A673 (cell line): Measurements from ENCODE around the gene DGKQ. TPM values are rescaled to one million over a fixed set of nuclear protein-coding genes. Genes with fewer than 3 reads are reported as not detected.

ENCODE experiments used
- BruUV-seq: library from RNA; stranded (reverse); fragments of 400-500 nt; replicated peaks from 2 replicates; lab custom pipeline; 2021; lab: Mats Ljungman, UMichigan
- CTCF ChIA-PET: fragments of 300-600 bp; sonication (Branson Sonifier 250); formaldehyde crosslinking; loops from one replicate; lab custom pipeline; 2022; ENCODE audit warnings: antibody characterized with exemption; lab: Charles Lee
- POLR2A ChIA-PET: fragments of 300-600 bp; sonication (Branson Sonifier 250); formaldehyde crosslinking; loops from one replicate; lab custom pipeline; 2022; ENCODE audit warnings: antibody characterized with exemption; ENCODE audit not compliant: low non-redundant PET; lab: Charles Lee
- DNase-seq: peaks from one replicate; pipeline ENCODE4 v3.0.0-alpha.2; 2015; ENCODE audit warnings: low spot score
- H3K27ac ChIP-seq: fragments of 200-600 bp; sonication (generic); 2 replicates; pipeline ENCODE4 v1.5.1; 2016; ENCODE audit warnings: mixed run types, low read depth, mild to moderate bottlenecking, mixed read lengths, antibody characterized with exemption, low read length; ENCODE audit not compliant: poor library complexity, severe bottlenecking
- H3K27me3 ChIP-seq: fragments of 200-600 bp; sonication (generic); replicated peaks from 2 replicates; pipeline ENCODE4 v1.6.1; 2017; ENCODE audit warnings: mixed run types, low read depth, mild to moderate bottlenecking, mixed read lengths, antibody characterized with exemption, low read length; ENCODE audit not compliant: insufficient read depth, poor library complexity
- H3K36me3 ChIP-seq: fragments of 200-600 bp; sonication (generic); 2 replicates; pipeline ENCODE4 v1.6.1; 2016; ENCODE audit warnings: mixed run types, mild to moderate bottlenecking, mixed read lengths, antibody characterized with exemption, low read length; ENCODE audit not compliant: insufficient read depth, poor library complexity, severe bottlenecking
- H3K4me1 ChIP-seq: fragments of 200-600 bp; sonication (generic); 2 replicates; pipeline ENCODE4 v1.6.1; 2017; ENCODE audit warnings: mixed run types, mild to moderate bottlenecking, mixed read lengths, antibody characterized with exemption, low read length; ENCODE audit not compliant: insufficient read depth, poor library complexity, severe bottlenecking
- H3K4me3 ChIP-seq: fragments of 200-600 bp; sonication (generic); 2 replicates; pipeline ENCODE4 v1.5.1; 2016; ENCODE audit warnings: low read depth, mixed run types, mild to moderate bottlenecking, mixed read lengths, low read length; ENCODE audit not compliant: poor library complexity, severe bottlenecking
- H3K9me3 ChIP-seq: fragments of 200-600 bp; sonication (generic); 2 replicates; pipeline ENCODE4 v1.6.1; 2016; ENCODE audit warnings: mixed run types, low read depth, mild to moderate bottlenecking, mixed read lengths, antibody characterized with exemption, low read length; ENCODE audit not compliant: poor library complexity, severe bottlenecking
- EZH2 ChIP-seq: fragments of 200-600 bp; sonication (generic); IDR thresholded peaks from 2 replicates; pipeline ENCODE4 v1.6.1; 2017; ENCODE audit warnings: borderline replicate concordance, low read depth, mild to moderate bottlenecking, mixed read lengths, antibody characterized with exemption, low read length; ENCODE audit not compliant: poor library complexity, severe bottlenecking
- intact Hi-C: fragments of 100-400 bp; cut with micrococcal nuclease; formaldehyde crosslinking; loops from one replicate; pipeline ENCODE4 v1.10.0; 2022; ENCODE audit not compliant: unreplicated experiment
- total RNA-seq: library from RNA; stranded (reverse); gene quantifications from 2 replicates; pipeline ENCODE4 v1.2.3, GENCODE V29; 2021
- TF ChIP-seq, protein P1 (sequence below): fragments of 300-800, 200-600 bp; sonication (generic); conservative IDR thresholded peaks from 2 replicates; pipeline ENCODE4 v1.5.1; 2017; ENCODE audit warnings: low read depth, mild to moderate bottlenecking, antibody characterized with exemption, low read length, moderate library complexity, mixed read lengths

DGKQ gene
- total RNA-seq, 1 experiment from 2014 or later: 8.8 TPM

DNA sequence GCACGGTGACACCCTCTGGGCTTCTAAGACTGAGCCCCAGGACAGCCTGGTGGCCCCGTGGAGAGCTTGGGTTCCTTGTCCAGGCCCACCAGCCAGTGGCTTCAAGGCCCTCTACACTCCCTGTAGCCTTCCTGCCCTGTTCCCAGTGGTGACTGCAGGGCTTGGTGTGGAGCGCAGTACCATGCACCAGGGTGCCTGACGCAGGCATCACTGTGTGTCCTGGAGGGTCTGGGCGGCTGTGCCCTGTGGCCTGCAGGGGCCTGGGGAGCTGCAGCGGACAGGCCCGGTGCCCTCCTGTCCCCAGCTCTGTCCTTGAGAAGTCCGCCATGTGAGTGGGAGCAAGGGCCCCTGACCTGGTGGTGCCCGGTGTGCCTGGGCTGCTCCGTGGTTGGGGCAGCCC, 42.4 kb upstream of the DGKQ start:
- Histone ChIP-seq H3K4me3 (no peak overlapping the region), H3K9me3 (no peaks in the 10 kb centered on the region), H3K27ac (no peak overlapping the region), H3K27me3 (no peaks in the 10 kb centered on the region), H3K4me1 (peaks cover 11% of the 10 kb centered on the region), H3K36me3 (no peaks in the 10 kb centered on the region)
- BruUV-seq: no TSS peak
- POLR2A ChIA-PET: no interaction called here
- CTCF ChIA-PET: no interaction called here
- no peak for DNase-seq
- TF ChIP-seq, protein P1, sequence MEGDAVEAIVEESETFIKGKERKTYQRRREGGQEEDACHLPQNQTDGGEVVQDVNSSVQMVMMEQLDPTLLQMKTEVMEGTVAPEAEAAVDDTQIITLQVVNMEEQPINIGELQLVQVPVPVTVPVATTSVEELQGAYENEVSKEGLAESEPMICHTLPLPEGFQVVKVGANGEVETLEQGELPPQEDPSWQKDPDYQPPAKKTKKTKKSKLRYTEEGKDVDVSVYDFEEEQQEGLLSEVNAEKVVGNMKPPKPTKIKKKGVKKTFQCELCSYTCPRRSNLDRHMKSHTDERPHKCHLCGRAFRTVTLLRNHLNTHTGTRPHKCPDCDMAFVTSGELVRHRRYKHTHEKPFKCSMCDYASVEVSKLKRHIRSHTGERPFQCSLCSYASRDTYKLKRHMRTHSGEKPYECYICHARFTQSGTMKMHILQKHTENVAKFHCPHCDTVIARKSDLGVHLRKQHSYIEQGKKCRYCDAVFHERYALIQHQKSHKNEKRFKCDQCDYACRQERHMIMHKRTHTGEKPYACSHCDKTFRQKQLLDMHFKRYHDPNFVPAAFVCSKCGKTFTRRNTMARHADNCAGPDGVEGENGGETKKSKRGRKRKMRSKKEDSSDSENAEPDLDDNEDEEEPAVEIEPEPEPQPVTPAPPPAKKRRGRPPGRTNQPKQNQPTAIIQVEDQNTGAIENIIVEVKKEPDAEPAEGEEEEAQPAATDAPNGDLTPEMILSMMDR: no peak
- no peak for TF ChIP-seq EZH2
- intact Hi-C loops: no loop called here

DNA sequence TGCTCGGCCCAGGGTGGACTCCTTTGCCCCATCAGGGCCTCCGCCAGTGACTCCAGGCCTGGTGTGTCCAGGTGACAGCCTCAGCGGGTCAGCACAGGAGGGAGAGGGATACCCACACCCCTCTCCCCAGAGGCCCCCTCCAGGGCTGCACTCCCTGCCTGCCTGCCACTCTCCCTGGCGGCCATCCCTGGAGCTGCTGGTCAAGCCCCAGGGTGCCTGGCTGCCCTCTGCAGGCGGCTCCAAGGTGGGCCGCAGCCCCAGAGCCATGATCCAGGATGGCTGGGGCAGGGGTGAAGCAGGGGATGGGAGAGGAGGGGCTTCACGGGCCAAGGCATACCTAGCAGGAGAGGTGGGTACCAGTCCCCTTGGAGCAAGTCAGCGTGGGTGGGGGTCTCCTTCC, 41.8 kb upstream of the DGKQ start:
- H3K4me3 ChIP-seq: no peak overlapping the region
- intact Hi-C loops: no loop called here
- no peaks in the 10 kb centered on the region for H3K36me3 ChIP-seq
- H3K27me3 ChIP-seq: no peaks in the 10 kb centered on the region
- DNase-seq: no peak
- H3K4me1 ChIP-seq: peaks cover 16% of the 10 kb centered on the region
- no peak overlapping the region for H3K27ac ChIP-seq
- ChIA-PET POLR2A (no interaction called here), CTCF (no interaction called here)
- no peaks in the 10 kb centered on the region for H3K9me3 ChIP-seq
- no TSS peak for BruUV-seq
- TF ChIP-seq, protein P1: no peak
- no peak for TF ChIP-seq EZH2

DNA sequence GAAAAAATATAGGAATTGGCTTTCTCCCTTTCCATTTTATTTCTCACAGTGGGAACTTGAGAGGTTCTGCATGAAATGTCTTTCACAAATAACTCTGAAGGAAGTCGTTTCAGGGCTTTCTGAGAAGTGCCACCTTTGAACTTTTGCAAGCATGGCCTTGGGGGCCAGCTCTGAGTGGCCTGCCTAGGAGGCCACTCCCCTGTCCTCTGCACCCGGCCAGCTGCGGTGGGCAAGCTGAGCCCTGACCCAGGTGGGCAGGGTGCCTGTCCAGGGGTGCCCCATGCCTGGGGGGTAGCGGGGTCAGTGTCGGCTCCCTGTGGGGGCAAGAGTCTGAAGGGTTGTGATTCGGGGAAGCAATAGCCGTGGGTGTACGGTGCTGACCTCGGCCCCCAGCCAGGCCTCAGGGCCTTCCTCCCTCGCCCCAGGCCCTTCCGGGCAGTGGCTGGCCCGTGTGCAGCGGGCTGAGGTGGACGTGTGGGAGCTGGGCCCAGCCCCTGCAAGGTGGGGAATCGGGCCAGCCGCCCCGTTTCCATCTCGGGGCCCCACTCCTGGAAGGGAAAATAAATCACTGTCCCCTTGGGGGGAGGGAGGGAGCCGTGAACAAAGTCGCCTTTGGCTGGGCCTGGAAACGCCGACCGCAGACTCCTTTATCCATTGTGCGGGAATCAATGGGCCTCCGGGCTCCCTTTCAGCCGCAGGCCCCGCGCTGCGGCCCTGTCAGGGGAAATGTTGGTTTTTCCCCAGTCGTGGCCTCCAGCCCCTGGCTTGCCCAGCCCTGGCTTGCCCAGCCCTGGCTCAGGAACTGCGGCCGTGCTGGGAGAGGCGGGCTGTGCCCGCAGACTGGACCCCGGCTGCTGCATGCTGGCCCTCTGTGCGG, 41.2 kb upstream of the DGKQ start:
- POLR2A ChIA-PET: no interaction called here
- Histone ChIP-seq H3K4me1 (peaks cover 17% of the 10 kb centered on the region), H3K4me3 (no peak overlapping the region), H3K27me3 (no peaks in the 10 kb centered on the region), H3K36me3 (no peaks in the 10 kb centered on the region), H3K9me3 (no peaks in the 10 kb centered on the region), H3K27ac (no peak overlapping the region)
- CTCF ChIA-PET: no interaction called here
- TF ChIP-seq EZH2: no peak
- TF ChIP-seq, protein P1: no peak
- intact Hi-C loops: no loop called here
- BruUV-seq: TSS peak; percentile 61
- no peak for DNase-seq
